GM21717 (cell line): ENCODE data around the gene P3H3.

Experiments used
- ATAC-seq: cut with Tn5 transposase; IDR thresholded peaks from one replicate; pipeline ENCODE4 v1.9.1; 2021; ENCODE audit warnings: mild to moderate bottlenecking, moderate library complexity; ENCODE audit not compliant: unreplicated experiment

P3H3 gene

GRCh38 chr12:6799147-6799546 lies 29.1 kb upstream of the P3H3 start:
- no peak for ATAC-seq

GRCh38 chr12:6807170-6807569 lies 21.0 kb upstream of the P3H3 start:
- no peak for ATAC-seq

- no peak for ATAC-seq
Measured at GRCh38 chr12:6809056-6809455, 19.2 kb upstream of the P3H3 start.

DNA sequence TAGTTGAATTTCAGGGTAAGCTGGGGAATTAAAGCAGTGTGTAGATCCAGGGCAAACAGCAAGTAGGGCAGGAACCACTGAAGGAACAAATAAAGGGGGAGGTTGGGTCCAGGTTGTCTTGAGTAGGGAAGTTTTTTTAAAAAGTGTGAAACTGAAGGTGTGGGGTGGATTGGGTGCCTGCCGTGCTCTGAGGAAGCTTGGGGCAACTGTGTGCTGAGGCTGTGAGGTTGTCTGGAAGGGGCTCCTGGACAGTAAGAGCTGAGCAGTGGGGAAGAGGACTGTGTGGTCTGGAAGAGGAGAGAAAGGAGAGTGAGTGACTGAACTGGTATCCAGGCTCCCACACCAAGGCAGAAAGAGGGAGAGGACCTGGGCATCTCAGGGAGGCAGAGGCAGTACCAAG lies 17.4 kb upstream of the P3H3 start:
- no peak for ATAC-seq

DNA sequence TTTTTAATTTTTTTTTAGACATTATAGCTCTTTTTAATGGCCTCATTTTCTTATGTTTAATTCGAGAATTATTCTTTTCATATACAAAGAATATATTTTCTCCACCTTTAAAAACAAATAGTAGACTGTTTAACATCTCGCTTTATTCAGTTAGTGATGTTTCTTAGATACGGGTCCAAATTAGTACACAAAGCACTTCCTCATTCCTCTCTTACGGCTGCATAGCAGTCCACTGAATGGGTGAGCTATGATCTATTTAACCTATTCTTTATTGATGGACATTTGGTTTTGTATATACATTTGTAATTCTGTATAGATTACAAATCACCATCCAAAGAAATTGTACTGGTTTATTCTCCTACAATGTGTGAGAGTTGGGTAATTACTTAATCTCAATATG lies 14.8 kb upstream of the P3H3 start:
- ATAC-seq: no peak

GRCh38 chr12:6816598-6816997 lies 11.6 kb upstream of the P3H3 start:
- no peak for ATAC-seq

DNA sequence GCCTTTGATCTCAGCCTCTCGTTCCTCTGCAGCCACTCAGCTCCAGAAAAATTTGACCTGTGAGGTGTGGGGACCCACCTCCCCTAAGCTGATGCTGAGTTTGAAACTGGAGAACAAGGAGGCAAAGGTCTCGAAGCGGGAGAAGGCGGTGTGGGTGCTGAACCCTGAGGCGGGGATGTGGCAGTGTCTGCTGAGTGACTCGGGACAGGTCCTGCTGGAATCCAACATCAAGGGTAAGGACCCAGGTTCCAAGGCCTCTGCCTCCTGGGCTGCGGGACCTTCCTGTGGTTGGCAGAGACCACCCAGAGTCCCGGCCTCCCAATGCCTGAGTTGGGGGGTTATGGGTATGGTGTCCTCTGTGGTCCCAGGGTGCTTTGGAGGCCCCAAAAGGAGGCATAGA lies 11.1 kb upstream of the P3H3 start:
- ATAC-seq: no peak

DNA sequence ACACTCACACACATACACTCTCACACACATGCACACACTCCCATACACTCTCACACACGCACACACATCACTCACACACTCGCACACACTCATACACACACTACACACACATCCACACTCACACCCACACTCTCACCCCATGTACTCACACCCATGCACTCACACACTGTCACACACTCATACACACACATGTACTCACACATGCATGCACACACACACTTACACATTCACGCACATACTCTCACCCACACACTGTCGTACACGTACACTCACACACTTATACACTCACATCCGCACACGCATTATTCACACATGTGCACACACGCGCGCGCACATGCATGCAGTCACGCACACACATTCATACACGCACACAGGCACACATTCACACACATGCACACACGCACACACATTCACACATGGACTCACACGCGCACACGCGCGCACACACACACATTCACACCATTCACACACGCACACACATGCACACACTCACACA lies 10.5 kb upstream of the P3H3 start:
- no peak for ATAC-seq

GRCh38 chr12:6818222-6818621 lies 10.0 kb upstream of the P3H3 start:
- ATAC-seq: no peak

GRCh38 chr12:6818645-6819044 lies 9.6 kb upstream of the P3H3 start:
- ATAC-seq: no peak

DNA sequence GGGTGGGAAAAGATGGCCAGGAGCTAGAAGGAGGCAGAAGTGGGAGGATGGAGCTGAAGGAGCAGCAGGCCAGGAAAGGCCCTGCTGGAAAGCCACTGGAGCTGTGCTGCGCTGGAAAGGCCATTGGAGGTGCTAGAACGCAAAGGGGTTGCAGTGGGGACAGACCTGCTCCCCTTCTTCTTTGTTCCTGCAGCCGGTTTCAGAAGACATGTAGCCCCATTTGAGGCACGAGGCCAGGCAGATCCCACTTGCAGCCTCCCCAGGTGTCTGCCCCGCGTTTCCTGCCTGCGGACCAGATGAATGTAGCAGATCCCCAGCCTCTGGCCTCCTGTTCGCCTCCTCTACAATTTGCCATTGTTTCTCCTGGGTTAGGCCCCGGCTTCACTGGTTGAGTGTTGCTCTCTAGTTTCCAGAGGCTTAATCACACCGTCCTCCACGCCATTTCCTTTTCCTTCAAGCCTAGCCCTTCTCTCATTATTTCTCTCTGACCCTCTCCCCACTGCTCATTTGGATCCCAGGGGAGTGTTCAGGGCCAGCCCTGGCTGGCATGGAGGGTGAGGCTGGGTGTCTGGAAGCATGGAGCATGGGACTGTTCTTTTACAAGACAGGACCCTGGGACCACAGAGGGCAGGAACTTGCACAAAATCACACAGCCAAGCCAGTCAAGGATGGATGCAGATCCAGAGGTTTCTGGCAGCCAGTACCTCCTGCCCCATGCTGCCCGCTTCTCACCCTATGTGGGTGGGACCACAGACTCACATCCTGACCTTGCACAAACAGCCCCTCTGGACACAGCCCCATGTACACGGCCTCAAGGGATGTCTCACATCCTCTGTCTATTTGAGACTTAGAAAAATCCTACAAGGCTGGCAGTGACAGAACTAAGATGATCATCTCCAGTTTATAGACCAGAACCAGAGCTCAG lies 8.8 kb upstream of the P3H3 start:
- no peak for ATAC-seq

GRCh38 chr12:6820166-6820565 lies 8.0 kb upstream of the P3H3 start:
- ATAC-seq: no peak

- no peak for ATAC-seq
Measured at GRCh38 chr12:6821591-6822425, 6.4 kb upstream of the P3H3 start, which contains the start of gene GPR162. TSS of gene GPR162 (plus strand) at chr12:6821821. CDS start at chr12:6823899, 2,078 bp downstream.

DNA sequence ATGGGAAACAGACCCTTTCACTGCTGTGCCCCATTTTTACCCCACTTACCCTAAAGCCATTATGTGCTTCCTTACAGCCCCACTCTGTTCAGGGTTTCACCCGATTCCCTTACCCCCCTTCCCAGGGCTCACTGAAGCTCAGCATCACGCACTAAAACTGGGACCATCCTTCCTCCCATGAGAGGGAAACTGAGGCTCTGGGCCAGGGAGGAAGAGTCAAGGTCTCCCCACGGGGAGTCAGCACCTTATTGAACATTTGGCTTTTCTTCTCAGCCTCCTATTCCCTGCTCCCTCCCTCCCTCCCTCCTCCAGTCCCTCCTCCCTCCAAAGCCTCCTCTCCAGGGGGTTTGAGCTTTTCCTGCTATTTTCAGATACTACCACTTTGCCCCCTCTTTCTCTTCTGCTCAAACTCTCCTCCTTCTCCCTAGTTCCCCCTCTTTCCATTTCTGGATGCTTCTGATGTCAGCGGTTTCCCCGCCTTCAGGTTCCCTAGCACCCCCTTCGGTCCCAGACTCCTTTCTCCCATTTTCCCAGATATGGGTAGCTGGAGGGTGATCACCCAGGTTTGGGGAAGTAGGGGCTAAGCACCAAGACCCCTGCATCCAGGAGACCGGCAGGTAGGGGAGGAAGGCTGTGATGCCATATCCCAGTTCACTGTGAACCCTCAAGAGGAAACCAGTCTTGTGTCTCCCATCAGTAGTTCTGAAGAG lies 5.6 kb upstream of the P3H3 start:
- no peak for ATAC-seq

GRCh38 chr12:6823182-6824084 lies 4.8 kb upstream of the P3H3 start:
- no peak for ATAC-seq

GRCh38 chr12:6824085-6824775 lies 4.0 kb upstream of the P3H3 start:
- ATAC-seq: no peak

DNA sequence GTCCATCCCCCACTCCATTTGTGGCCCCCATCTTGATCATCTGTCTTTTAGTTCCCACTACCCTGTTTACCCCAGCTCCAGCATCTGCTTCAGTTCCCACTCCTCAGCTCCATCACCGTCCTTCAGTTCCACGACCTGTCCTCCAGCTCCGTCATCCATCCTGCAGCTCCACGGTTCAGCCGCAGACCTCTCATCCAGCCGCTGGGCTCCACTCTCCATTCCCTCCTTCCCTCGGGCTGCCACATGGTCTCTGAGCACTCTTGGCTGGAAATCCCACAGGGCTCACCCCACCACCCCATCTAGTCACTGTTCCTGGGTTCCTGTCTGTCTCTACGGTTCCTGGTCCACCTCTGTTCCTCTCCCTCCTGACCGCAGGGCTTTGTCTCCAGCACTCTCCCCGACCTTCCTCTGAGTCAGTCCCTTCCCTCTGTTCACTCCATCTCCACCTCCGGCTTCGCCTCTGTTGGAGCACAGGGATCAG lies 3.3 kb upstream of the P3H3 start:
- ATAC-seq: no peak

DNA sequence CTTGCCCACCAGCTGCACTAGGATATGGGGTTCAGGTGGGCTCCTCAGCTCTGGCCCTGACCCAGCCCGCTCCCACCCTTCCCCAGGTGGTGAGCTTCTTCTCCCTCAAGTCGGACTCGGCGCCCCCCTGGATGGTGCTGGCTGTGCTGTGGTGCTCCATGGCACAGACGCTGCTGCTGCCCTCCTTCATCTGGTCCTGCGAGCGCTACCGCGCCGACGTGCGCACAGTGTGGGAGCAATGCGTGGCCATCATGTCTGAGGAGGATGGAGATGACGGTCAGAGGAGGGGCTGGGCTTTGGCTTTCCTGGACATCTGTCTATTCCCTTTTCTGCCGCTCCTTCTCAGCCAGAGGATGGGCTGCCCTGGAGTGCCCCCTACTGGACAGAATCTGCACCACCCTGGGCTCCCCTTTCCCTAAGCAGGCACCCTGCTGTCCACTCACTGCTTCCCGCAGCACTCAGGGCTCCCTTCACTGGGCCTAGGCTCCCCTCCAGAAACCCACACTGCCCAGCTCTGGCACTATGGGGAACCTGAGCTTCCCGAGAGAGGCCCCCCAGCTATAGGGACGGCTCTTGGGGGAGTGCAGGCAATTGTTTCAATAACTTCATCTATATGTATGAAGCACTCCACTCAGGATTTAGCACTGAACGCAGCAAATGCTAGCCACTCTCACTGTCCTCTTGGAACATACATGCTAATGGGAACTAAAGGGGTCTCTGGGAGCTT lies 2.6 kb upstream of the P3H3 start:
- peak; percentile 45 for ATAC-seq
